SK-N-SH (cell line): ENCODE results near the gene COMMD7. TPM values are rescaled to one million over a fixed set of nuclear protein-coding genes. Genes with fewer than 3 reads are reported as not detected.

Source experiments
- CTCF ChIA-PET: fragments of 300-600, 350-600 bp; formaldehyde crosslinking; extraction: SDS; loops from one replicate; lab custom pipeline; 2021; lab: Yijun Ruan, JAX
- POLR2A ChIA-PET: fragments of 350-600 bp; sonication (Branson Sonifier 250); formaldehyde crosslinking; extraction: SDS; loops from one replicate; lab custom pipeline; 2020; ENCODE audit warnings: antibody characterized with exemption, inconsistent platforms; lab: Yijun Ruan, JAX
- DNase-seq: peaks from one replicate; pipeline ENCODE4 v3.0.0; 2012
- H2AFZ ChIP-seq: fragments of 200-600 bp; sonication (generic); 2 replicates; pipeline ENCODE4 v1.8.1; 2016; ENCODE audit warnings: antibody characterized with exemption, mild to moderate bottlenecking, low read depth
- H3F3A ChIP-seq: fragments of 200-600 bp; sonication (generic); replicated peaks from 2 replicates; pipeline ENCODE3; 2016; ENCODE audit warnings: antibody characterized with exemption, mild to moderate bottlenecking; ENCODE audit not compliant: insufficient read depth
- H3K27ac ChIP-seq, 2 experiments: fragments of 200-500 bp in 1 of 2; fragments of 200-600 bp in 1 of 2; sonication (Bioruptor generic) in 1 of 2; sonication (generic), shearing (Covaris generic) in 1 of 2; 2 replicates each; pipeline versions ENCODE4 v1.5.1 to v1.6.1; 2014 to 2016; ENCODE audit warnings: low read depth in 2 of 2, inconsistent platforms in 1 of 2, low read length in 1 of 2, mild to moderate bottlenecking in 1 of 2, mixed read lengths in 1 of 2
- H3K27me3 ChIP-seq: fragments of 200-600 bp; sonication (generic), shearing (Covaris generic); 2 replicates; pipeline ENCODE4 v1.6.1; 2016; ENCODE audit warnings: mixed run types; ENCODE audit not compliant: insufficient read depth
- H3K36me3 ChIP-seq, 2 experiments: fragments of 200-500 bp in 1 of 2; fragments of 200-600 bp in 1 of 2; sonication (Bioruptor generic) in 1 of 2; sonication (generic) in 1 of 2; replicated peaks in 1 of 2; 2 replicates each; pipeline versions ENCODE3 to v1.5.1; 2014 to 2016; ENCODE audit warnings: low read length in 1 of 2, mild to moderate bottlenecking in 1 of 2; ENCODE audit not compliant: insufficient read depth in 2 of 2, control insufficient read depth in 1 of 2
- H3K4me1 ChIP-seq, 2 experiments: fragments of 200-500 bp in 1 of 2; fragments of 200-600 bp in 1 of 2; sonication (Bioruptor generic) in 1 of 2; sonication (generic), shearing (Covaris generic) in 1 of 2; 2 replicates each; pipeline versions ENCODE4 v1.5.1 to v1.6.1; 2014 to 2016; ENCODE audit warnings: low read depth in 1 of 2, low read length in 1 of 2, mixed run types in 1 of 2; ENCODE audit not compliant: insufficient read depth in 2 of 2, control insufficient read depth in 1 of 2
- H3K4me2 ChIP-seq: fragments of 200-600 bp; sonication (generic), shearing (Covaris generic); 2 replicates; pipeline ENCODE4 v1.6.1; 2017; ENCODE audit warnings: mixed run types
- H3K4me3 ChIP-seq, 2 experiments: fragments of 200-500 bp in 1 of 2; fragments of 200-600 bp in 1 of 2; sonication (Bioruptor generic) in 1 of 2; sonication (generic), shearing (Covaris generic) in 1 of 2; 2 replicates each; pipeline versions ENCODE4 v1.5.1 to v1.8.1; 2014 to 2016; ENCODE audit warnings: low read depth in 2 of 2, inconsistent platforms in 1 of 2, low read length in 1 of 2, mild to moderate bottlenecking in 1 of 2, mixed read lengths in 1 of 2, moderate library complexity in 1 of 2
- H3K79me2 ChIP-seq: fragments of 200-600 bp; sonication (generic); 2 replicates; pipeline ENCODE4 v1.8.1; 2017; ENCODE audit warnings: mild to moderate bottlenecking; ENCODE audit not compliant: insufficient read depth
- H3K9ac ChIP-seq: fragments of 200-600 bp; sonication (generic); 2 replicates; pipeline ENCODE4 v1.6.1; 2017; ENCODE audit warnings: mixed run types
- H3K9me2 ChIP-seq: fragments of 200-600 bp; sonication (generic); 2 replicates; pipeline ENCODE4 v1.6.1; 2017; ENCODE audit warnings: mixed run types
- H3K9me3 ChIP-seq: fragments of 200-600 bp; sonication (generic); 2 replicates; pipeline ENCODE4 v1.6.1; 2017; ENCODE audit warnings: mixed run types, mild to moderate bottlenecking, moderate library complexity
- H4K20me1 ChIP-seq: fragments of 200-600 bp; sonication (generic); 2 replicates; pipeline ENCODE4 v1.6.1; 2017; ENCODE audit warnings: mild to moderate bottlenecking, mixed run types; ENCODE audit not compliant: insufficient read depth
- CTCF ChIP-seq: fragments of 200-600 bp; sonication (generic); IDR thresholded peaks from 2 replicates; pipeline ENCODE4 v1.6.1; 2017; ENCODE audit warnings: antibody characterized with exemption, mild to moderate bottlenecking, moderate library complexity
- ELF1 ChIP-seq: IDR thresholded peaks from 2 replicates; pipeline ENCODE4 v1.4.0; 2012
- EP300 ChIP-seq, 2 experiments: IDR thresholded peaks; 2 replicates each; pipeline versions ENCODE4 v1.4.0 to v1.6.1; 2012; ENCODE audit warnings: borderline replicate concordance in 1 of 2, low read depth in 1 of 2, low read length in 1 of 2
- EZH2phosphoT487 ChIP-seq: fragments of 200-600 bp; sonication (generic); IDR thresholded peaks from 2 replicates; pipeline ENCODE4 v1.6.1; 2017; ENCODE audit warnings: low read depth, mixed run types, mild to moderate bottlenecking, antibody characterized with exemption, moderate library complexity, borderline replicate concordance
- FOXM1 ChIP-seq: IDR thresholded peaks from 2 replicates; pipeline ENCODE4 v1.4.0; 2012; ENCODE audit warnings: low read depth, mild to moderate bottlenecking
- JUND ChIP-seq: IDR thresholded peaks from 2 replicates; pipeline ENCODE4 v1.4.0; 2012
- MAX ChIP-seq: IDR thresholded peaks from 2 replicates; pipeline ENCODE4 v1.4.0; 2012; ENCODE audit warnings: low read depth
- NFIC ChIP-seq: IDR thresholded peaks from 2 replicates; pipeline ENCODE4 v1.4.0; 2012; ENCODE audit warnings: borderline replicate concordance
- PBX3 ChIP-seq: IDR thresholded peaks from 2 replicates; pipeline ENCODE4; 2012
- RAD21 ChIP-seq: IDR thresholded peaks from 2 replicates; pipeline ENCODE4 v1.6.1; 2012; ENCODE audit warnings: mild to moderate bottlenecking, low read length
- RCOR1 ChIP-seq: fragments of 150-350 bp; IDR thresholded peaks from 2 replicates; pipeline ENCODE4 v1.6.1; 2017; ENCODE audit warnings: antibody characterized with exemption, low read length
- SIN3A ChIP-seq: IDR thresholded peaks from 2 replicates; pipeline ENCODE4 v1.6.1; 2012; ENCODE audit warnings: low read depth, mild to moderate bottlenecking, low read length, moderate library complexity, borderline replicate concordance
- SMC3 ChIP-seq: IDR thresholded peaks from 2 replicates; pipeline ENCODE4 v1.6.1; 2012; ENCODE audit warnings: low read depth, low read length, improper control_type of control experiment
- TAF1 ChIP-seq: IDR thresholded peaks from 2 replicates; pipeline ENCODE4 v1.6.1; 2012; ENCODE audit warnings: low read depth, mild to moderate bottlenecking, low read length, moderate library complexity, borderline replicate concordance
- TEAD4 ChIP-seq: IDR thresholded peaks from 2 replicates; pipeline ENCODE4 v1.4.0; 2012; ENCODE audit warnings: mild to moderate bottlenecking, borderline replicate concordance; ENCODE audit not compliant: insufficient read depth
- USF1 ChIP-seq: IDR thresholded peaks from 2 replicates; pipeline ENCODE4 v1.4.0; 2012; ENCODE audit warnings: low read depth, borderline replicate concordance
- USF2 ChIP-seq: fragments of 150-350 bp; IDR thresholded peaks from 2 replicates; pipeline ENCODE4 v1.6.1; 2017; ENCODE audit warnings: antibody characterized with exemption, low read length, low read depth, borderline replicate concordance
- YY1 ChIP-seq: IDR thresholded peaks from 2 replicates; pipeline ENCODE4 v1.4.0; 2012; ENCODE audit warnings: low read depth, mild to moderate bottlenecking
- ZBTB33 ChIP-seq: IDR thresholded peaks from 2 replicates; pipeline ENCODE4 v1.4.0; 2012; ENCODE audit warnings: low read depth, borderline replicate concordance
- WGBS: methylation state at CpG from one replicate; pipeline ENCODE4 v1.1.6; 2017; ENCODE audit warnings: low lambda C conversion rate; 5-methylcytosine and 5-hydroxymethylcytosine counted together
- polyA plus RNA-seq, 3 experiments: library from polyadenylated mRNA; depleted of rRNA; stranded (reverse); fragments of >200 nt; gene quantifications; 2 replicates each; pipeline ENCODE4 v1.2.3, GENCODE V29; 2012

COMMD7 gene
- polyA plus RNA-seq, 1 of the 3 experiments (the other 2 are of a cell fraction), result 38.0 TPM

- ChIA-PET CTCF (interaction anchor here (0.7 to 2.7 kb wide), 6 partner anchors 12 to 78 kb away, joined by 3 to 14 read pairs (median 4); partner anchors contain the start of gene DNMT3B), POLR2A (interaction anchor here (1.0 to 1.9 kb wide), 4 partner anchors 20 to 79 kb away, joined by 3 to 11 read pairs (median 6); partner anchors contain the start of gene DNMT3B)
- H3K79me2 ChIP-seq, result peaks cover 51% of the 10 kb centered on the region
- H3K4me1 ChIP-seq, result peaks cover 13% of the 10 kb centered on the region in 2 experiments; a peak in 1 of 4 replicates
- no peaks in the 10 kb centered on the region for H3K27me3 ChIP-seq
- H3K27ac ChIP-seq, result peak overlapping the region in 1 of 2 experiments; percentile 56; a peak in 2 of 4 replicates
- peak overlapping the region; percentile 86 for H3K9ac ChIP-seq
- no peaks in the 10 kb centered on the region for H3K9me2 ChIP-seq
- H4K20me1 ChIP-seq, result no peaks in the 10 kb centered on the region
- H3F3A ChIP-seq, result peaks cover 33% of the 10 kb centered on the region
- TF ChIP-seq NFIC (no peak), MAX (no peak), ZBTB33 (no peak), CTCF (no peak), JUND (no peak), EP300 (IDR thresholded peaks at IDR 0.05; ENCODE audit: borderline replicate concordance in 1 of 2, low read depth in 1 of 2, low read length in 1 of 2) (no peak), ELF1 (no peak), FOXM1 (no peak), TEAD4 (no peak), SIN3A (no peak), TAF1 (no peak), SMC3 (no peak), RCOR1 (no peak), YY1 (no peak), RAD21 (no peak), EZH2phosphoT487 (no peak), PBX3 (no peak), USF1 (no peak), USF2 (no peak)
- H2AFZ ChIP-seq, result peak overlapping the region; percentile 93
- peak overlapping the region; percentile 59 to 78 for H3K4me3 ChIP-seq
- peak overlapping the region; percentile 95 for H3K4me2 ChIP-seq
- 23% methylated on average over 22 of the region's 25 CpGs for WGBS
- H3K9me3 ChIP-seq, result no peaks in the 10 kb centered on the region
- H3K36me3 ChIP-seq, result no peaks in the 10 kb centered on the region
- peak; percentile 39 for DNase-seq
Observed at GRCh38 chr20:32742322-32743236, 688 bp downstream of the COMMD7 start.
